NCI-H1417 treated with DMSO at 0.1 percent for 48 hours (cell line): ENCODE measurements around the gene TTC6.

Source experiments
- DNase-seq: peaks from one replicate; lab custom pipeline; 2025; lab: John Stamatoyannopoulos, UW

The TTC6 gene

DNA sequence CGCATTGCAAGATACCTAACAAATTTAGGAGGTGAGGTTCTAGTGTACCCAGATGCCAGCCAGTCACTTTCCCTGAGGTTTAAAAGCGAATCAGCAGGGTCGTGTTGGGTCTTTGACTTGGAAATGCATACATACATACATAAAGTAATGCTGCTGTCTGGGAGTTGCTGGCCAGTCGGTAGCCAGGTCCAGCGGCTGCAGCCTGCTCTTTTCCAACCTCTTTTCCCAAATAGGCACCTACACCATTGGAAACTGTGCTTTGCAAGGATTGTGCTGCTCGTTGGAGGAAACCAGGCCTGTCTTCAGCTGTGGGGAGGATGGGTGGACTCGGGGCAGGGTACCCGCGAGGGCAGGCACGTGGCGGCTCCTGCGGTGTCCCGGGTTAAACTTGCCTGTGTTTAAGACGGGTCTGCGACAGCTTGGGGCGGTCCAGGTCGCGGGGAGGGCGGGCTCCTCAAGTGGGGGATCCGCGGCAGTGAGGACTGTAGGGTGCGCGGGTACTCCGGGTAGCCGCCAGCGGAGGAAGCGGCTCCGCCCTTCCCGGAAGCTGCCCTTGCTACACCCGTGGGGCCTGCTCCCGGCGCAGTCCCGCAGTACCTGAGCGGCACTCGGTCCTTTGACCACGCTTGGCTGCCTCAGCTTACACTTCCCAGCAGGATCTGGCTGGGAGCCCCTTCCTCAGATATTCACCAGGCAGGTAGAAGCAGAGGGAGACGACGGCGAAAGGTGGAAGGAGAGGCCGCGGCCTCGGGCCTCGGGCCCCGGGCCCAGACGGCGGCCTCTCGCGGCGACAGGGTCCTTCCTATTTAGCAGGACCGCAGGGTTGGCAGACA, 2.7 kb downstream of the TTC6 start:
- DNase-seq, result no peak

DNA sequence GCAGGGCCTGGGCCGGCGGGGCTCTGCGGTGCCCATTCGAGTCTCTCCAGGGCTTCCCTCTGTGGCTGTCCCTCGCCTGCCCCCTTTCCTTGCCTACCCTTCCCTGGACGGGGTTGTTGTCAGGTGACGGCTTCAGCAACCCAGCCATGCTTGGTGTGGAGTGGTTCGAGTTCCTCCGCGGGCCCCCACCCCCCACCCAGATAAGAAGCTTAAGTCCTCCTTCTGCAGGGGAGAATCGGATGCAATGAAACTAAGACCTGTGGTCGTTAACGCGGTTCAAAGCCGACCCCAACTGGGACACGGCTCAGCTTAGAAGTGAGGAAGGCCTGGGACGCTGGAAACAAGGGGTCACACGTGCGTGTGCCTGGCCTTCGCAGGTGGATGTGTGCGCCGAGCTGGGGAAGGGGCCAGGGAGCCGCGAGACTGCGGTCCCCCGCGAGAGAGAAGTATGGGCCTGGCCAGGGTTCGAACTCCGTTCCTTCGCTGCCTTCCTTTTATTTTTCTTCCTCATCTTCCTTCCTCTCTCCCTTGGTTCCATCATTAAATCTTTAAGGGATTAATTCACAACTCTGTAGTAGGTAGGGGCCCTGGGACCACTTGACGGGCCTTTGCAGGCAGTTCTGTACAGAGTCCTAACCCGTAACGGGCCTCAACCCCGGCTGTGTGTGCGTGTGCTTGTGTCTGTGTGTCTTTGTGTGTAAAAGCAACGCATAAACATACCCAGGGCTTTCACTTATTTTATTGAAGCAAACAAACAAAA, 3.5 kb downstream of the TTC6 start:
- DNase-seq, result no peak

DNA sequence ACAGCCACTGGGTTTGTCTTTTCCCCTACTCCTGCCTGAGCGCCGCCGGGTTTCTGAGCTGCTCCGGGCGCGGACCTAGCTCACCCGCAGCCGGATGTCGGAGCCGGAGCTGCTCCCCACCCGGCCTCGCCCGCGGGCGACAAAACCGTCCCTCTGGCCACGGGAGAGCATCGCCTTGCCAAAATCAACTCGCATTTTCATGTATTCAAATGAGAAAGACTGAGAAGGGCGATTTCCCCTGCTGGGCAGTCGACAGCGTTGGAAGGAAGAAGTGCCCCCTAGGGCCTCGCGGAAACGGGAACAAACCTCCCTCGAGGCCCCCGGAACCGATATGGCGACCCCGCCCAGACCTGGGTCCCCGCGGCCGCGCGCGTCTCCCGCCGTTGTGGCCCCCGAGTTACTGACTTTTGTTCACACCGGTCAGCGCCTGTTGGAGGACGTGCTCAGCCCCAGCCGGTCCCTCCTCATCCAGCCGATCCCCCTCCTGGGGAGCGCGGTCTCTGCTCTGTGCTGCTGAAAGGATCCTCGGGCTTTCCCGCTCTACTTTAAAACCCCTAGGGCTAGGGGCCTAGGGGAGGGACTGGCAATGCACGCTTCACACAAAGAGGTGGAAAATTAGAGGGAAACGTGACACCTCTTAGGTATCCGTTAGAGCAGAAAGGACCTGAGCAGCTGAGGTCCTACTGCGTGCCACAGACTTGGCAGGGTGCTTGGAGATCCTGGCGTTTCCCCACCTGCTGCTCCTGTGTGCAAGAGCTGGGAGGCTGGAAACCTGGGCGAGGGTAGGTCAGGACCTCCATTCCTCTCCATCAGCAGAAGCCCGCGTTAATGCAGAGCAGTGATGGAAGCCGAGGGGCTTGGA, 4.3 kb downstream of the TTC6 start:
- DNase-seq, result peak; percentile 76

DNA sequence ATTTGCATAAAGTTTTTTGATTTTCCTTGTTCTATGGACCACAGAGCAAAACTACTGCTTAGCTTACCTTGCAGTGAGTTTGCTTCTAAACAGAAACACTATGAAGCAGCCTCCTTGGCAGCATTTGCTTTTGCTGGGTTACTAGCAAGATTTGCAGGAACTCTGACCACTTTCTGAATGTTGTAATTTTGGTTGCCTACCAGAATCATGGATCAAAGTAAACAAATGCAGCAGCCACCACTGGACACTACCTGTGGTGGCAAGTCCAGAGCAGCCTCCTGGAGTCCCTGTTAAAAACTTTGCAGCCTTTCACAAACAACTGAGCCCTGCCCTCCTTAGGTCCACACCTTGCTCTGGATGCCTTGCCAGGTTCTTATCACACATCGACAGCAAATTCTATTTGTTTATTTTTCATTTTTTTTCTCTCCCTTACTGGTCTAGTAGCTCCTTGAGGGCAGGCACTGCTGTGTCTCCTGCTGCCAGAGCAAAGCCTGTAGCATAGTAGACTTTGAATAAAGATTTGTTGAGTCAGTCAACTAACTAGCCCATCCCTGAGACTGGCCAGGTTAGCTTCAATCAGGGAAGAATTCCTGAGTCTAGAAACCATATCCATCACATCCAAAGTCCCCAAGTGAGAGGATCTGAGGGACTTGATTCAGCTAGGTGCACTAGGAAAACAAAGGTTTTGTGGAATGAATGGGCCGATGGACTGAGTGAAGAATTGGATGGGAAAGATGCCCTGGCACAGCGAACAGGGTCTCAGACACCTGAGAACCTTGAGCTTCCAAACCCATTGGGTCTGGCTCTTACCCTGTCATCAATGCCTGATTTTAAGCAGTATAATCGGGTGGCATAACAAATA, 5.7 kb downstream of the TTC6 start:
- DNase-seq, result no peak

GRCh38 chr14:37601865-37602264, 6.4 kb downstream of the TTC6 start:
- no peak for DNase-seq

DNA sequence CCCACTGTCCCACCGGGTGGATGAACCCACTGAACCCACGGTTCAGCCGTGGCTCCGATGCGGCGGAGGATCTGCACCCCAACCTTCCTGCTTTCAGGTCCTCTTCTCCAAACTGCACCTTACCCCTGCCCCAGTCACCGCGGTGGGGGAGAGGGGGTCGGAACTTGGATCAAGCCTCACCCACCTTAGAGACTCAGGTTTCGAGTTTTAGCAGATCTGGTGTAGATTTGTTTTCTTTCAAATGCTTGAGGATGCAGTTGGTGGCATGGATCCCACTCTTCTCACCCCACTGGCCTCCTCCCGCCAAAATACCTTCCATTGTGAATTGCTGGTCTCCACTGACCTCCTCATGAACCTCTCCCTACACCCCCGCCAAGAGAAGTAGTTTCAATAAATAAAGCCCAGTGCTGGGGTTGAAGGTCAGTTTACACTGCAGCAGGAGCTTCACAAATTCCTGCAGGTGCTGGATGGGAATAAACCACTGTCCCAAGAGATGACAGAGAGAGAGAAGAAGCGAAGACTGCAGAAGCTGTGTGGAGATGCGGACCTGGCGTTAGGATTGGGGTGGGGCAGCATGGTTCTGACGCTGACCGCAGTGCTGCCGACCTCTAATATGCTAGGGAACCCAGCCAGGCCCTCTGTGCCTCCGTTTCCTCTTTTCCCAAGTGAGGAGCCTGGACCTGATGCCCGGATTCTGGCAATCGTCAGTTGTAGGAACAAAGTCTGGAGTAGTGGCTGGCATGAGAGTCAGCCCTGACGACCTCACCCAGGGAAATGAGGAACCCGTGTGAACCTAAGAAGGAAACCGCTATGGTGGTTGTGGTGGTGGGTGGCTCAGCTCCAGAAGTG, 7.4 kb downstream of the TTC6 start:
- no peak for DNase-seq

DNA sequence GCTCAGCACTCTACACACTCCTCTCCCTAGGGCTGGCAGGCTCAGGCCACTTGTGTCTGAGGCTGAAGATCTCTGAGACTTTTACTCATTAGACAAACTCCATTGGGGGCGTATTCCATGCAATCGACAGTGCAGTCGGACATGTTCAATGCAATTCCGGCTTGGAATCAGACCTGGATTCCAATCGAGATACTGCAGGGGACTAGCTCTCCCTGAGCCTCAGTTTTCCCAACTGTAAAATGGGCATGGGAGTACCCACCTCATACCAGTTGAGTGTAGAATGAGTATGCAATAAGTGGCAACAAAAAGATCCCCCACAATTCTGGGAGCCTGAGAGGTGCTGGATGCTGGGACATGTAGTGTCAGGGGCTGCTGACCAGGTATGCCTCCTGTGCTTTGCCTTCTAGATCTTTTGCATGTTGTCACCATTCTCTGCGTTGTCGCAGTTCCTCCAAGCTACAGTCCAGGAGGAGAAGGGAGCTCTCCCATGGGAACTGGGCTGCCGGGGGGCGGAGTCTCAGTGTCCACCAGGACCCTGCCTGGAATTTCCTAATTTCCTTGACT, 8.3 kb downstream of the TTC6 start:
- no peak for DNase-seq

DNA sequence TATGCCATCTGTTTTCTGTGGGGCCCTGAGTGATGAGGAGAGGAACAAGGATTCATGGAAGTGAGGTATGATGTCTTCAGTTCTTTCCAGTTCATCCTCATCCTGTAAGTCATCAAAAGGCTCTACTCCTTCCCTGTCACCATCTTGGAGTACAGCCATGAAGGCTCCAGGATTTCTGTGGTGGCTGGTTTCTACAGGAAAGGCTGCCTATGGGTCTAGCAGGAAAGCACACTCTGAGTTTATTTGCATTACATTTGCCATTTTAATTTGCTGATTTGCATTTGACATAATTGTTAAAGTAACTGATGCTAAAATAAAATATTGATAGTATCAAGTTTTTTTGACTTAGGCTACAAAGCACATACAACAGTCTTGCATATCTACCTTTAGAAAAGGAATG, 11.2 kb downstream of the TTC6 start:
- no peak for DNase-seq

DNA sequence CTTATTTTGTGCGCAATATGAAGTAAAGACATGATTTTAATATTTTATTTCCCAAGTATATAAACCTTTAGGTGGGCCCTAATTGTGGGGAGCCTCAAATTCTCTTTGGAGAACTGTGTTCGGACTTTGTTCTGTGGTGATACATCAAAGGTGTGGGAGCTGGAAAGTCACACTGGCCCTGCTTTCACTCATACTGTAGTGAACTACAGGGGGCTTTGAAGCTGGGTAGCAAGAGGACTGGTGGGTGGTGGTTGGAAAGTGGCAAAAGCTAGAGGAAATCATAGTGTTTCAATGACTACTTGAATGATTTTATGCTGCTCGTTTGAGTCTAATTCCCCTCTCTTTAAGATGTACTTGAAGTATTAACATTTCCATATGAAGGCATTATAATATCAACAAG, 13.2 kb downstream of the TTC6 start:
- no peak for DNase-seq

GRCh38 chr14:37610945-37611523, 15.6 kb downstream of the TTC6 start:
- no peak for DNase-seq

DNA sequence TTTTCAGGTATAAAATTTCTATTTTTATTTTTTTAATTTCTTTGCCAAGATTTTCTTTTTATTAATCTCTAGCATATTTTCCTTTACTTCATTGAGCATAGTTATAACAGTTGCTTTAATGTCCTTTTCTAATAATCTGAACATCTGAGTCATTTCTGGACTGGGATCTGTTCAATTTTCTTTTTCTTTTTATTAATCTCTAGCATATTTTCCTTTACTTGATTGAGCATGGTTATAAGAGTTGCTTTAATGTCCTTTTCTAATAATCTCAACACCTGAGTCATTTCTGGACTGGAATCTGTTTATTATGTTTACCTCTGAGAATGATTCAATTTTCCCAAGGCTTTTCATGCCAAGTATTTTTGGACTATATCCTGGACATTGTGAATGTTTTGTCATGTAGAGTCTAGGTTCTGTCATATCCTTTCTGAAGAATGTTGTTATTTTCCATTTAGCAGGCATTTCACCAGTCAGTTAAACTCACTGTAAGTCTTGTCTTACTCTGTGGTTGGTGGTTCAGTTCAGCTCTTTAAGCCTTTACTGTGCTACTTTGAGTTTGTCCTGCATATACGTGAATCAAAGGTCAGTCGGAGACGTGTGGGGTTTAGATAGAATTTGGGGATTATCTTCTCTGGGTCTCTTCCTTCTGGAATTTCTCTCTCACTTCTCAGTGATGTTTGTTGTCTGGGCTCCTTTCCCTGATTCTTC, 20.3 kb downstream of the TTC6 start:
- DNase-seq, result no peak

GRCh38 chr14:37616853-37617252, 21.4 kb downstream of the TTC6 start:
- no peak for DNase-seq

DNA sequence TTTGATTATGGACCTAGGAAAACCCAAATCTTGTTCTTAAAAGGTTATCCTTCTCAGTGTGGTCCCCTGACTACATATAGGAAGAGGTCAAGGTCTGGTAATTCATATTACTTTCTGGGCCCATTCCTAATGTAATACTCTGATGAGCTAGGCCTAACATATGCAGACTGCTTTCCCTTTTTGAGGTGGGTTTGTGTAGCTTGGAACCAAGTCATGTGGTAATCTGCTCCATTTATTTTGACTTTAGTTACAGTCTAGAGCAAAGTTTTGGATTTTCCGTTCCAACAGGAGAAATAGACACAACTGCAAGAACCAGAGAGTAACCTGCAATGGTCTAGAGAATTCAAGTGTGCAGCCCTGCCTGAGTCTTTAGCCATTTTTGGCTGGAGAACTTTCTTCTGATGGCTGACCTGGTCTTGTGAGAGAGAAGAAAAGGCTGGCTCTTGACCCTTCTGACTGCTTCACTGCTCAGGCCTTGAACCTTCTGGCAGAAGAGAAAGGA, 22.5 kb downstream of the TTC6 start:
- no peak for DNase-seq

GRCh38 chr14:37618498-37619028, 23.1 kb downstream of the TTC6 start:
- DNase-seq, result no peak

DNA sequence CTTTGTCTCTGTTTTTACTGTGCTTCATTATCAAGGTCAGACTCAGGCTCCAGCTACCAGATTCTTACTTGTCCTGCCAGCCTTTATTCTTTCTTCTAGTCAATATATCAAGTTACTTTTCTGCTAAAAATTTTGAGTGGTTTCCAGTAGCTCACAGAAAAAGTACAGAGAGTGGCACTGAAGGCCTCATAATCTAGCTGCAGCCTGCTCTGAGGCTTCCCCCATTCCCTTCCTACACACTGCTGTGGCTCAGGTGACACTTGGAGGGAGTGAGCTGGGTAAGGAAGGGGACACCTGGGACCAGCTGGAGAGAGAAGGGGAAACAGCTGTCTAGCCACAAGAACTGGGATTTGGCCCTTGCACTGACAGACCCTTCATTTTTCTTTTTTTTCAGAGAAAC, 25.4 kb downstream of the TTC6 start:
- DNase-seq, result no peak

- no peak for DNase-seq
Measured at GRCh38 chr14:37622231-37622923, 26.9 kb downstream of the TTC6 start.

DNA sequence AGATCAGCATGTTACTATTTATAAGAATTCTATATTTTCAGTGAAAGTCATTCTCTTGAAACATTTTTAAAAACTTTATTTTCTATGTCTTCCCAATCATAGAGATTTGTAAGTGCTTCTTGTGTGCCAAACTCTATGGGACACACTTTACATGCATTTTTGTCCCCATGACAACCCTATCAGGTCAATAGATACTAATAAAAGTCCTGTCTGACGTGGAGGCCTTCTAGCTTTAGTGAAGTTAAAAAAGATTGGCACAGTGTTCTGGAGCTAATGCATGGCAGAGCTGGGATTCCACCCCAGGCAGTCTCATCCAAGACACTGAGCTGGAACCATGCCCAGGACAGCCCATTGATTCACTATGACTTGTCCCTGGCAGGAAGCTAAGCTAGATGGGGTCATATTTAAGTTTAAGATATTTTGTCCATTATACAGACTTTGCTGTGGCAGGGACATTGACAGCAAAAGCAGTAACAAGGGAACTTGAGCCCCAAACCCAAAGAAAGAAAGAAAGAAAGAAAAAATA, 28.1 kb downstream of the TTC6 start:
- DNase-seq, result no peak

DNA sequence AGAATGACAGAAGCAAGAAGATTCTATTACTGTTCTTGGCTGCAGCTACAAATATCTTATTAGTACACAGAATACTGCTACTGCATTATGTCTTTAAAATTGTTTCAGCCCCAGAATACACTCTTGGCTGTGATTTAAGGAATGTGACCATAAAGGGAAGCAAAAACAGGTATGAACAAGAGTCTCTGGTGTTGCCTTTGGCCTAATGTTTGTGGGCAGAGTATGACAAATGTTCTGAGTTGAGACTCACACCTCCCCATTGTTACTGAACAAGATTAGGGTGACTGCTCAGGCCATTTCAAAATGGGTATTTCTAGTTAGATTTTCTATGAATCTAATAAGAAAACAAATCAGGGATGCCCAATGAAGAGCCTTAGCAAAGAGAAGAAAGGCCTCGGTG, 28.5 kb downstream of the TTC6 start:
- no peak for DNase-seq
